Astrocyte of the cerebellum (primary cell): ENCODE data around the gene WWOX.
"Not testable (repeated sequence)": the region's sequence is repeated elsewhere in the genome, so short reads cannot be mapped to it uniquely, and the experiment has no call there.

Experiments used
- DNase-seq: peaks from one replicate; pipeline ENCODE4 v3.0.0-alpha.2; 2011; ENCODE audit warnings: low read depth
- H3K4me3 ChIP-seq: 2 replicates; pipeline ENCODE4 v1.5.1; 2011; ENCODE audit warnings: mild to moderate bottlenecking, low read depth, low read length, moderate library complexity
- in situ Hi-C: cut with HindIII; loops from 2 replicates; pipeline ENCODE4 v1.10.0; 2017; ENCODE audit warnings: low sequenced_read_pairs
- TF ChIP-seq, protein P1 (sequence below): IDR thresholded peaks from 2 replicates; pipeline ENCODE4 v1.5.1; 2012; ENCODE audit warnings: low read length, low read depth, moderate library complexity, mild to moderate bottlenecking; ENCODE audit errors: missing control alignments

Gene WWOX

DNA sequence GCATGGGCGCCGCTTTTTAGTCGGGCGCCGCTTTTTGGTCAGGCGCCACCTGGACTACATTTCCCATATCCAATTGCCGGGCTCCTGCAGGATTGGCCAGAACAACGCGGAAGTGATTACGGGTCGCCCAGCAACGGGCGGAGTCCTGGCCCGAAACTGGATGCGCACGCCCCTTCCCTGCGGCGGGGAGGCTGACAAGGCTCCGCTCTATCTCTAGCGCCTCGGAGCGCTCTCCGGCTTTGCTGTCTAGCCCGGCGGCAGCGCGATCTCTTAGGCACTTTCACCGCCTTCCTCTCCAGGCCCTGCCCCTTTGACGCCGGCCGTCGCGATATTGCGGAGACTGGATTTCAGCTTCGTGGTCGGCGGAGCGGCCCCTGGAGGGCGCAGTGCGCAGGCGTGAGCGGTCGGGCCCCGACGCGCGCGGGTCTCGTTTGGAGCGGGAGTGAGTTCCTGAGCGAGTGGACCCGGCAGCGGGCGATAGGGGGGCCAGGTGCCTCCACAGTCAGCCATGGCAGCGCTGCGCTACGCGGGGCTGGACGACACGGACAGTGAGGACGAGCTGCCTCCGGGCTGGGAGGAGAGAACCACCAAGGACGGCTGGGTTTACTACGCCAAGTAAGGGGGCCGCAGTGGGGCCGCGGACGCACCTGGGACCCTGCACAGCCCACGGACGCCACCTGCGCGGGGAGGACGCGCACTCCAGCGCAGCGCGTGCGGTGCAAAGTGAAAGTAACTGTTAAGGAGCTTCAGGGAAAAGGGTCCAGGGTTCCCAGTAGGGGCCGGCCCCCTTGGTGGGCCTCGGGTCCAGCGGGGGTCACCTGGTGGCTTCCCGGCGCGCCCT, at the start of gene WWOX:
TSS of gene WWOX (plus strand) at position 384 of the 841 bp plus-strand sequence.
- in situ Hi-C loops, result no loop called here
- peak; percentile 97 for DNase-seq
- TF ChIP-seq, protein P1, sequence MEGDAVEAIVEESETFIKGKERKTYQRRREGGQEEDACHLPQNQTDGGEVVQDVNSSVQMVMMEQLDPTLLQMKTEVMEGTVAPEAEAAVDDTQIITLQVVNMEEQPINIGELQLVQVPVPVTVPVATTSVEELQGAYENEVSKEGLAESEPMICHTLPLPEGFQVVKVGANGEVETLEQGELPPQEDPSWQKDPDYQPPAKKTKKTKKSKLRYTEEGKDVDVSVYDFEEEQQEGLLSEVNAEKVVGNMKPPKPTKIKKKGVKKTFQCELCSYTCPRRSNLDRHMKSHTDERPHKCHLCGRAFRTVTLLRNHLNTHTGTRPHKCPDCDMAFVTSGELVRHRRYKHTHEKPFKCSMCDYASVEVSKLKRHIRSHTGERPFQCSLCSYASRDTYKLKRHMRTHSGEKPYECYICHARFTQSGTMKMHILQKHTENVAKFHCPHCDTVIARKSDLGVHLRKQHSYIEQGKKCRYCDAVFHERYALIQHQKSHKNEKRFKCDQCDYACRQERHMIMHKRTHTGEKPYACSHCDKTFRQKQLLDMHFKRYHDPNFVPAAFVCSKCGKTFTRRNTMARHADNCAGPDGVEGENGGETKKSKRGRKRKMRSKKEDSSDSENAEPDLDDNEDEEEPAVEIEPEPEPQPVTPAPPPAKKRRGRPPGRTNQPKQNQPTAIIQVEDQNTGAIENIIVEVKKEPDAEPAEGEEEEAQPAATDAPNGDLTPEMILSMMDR, result peak; percentile 91
- peak within 1 kb of the TSS; percentile 95 for H3K4me3 ChIP-seq

DNA sequence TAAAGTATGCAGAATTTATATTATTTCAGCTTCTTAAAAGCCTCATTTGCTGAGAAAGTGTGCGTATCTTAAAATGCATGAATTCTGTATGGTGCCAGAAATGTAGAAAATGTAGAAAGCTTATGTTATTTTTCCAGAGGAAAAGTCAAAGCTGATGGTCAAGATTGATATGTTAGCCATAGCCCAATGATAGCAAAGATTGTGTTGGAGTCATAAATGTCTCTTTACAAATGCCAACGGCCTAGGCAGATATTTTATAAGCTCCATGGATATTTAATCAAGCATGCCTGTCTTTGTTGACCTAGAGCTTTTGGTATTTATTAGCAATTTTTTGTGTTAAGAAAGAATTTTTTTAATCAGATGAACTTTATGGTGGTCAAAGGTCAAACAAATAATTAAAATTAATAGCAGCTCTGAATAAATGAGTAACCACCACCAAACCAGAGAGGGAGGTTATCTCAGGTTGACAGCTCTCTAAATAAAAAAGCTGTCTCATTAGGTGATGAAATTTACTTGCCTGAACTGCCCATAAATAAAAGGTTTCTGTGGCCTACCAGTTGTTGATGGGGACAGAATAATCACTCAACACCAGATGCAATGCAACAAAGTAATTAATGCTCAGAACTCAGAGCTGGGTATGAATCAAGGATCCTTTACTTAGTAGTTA, 48.6 kb upstream of the WWOX start:
- TF ChIP-seq, protein P1, result no peak
- in situ Hi-C loops, result no loop called here
- H3K4me3 ChIP-seq, result no peak overlapping the region
- no peak for DNase-seq

DNA sequence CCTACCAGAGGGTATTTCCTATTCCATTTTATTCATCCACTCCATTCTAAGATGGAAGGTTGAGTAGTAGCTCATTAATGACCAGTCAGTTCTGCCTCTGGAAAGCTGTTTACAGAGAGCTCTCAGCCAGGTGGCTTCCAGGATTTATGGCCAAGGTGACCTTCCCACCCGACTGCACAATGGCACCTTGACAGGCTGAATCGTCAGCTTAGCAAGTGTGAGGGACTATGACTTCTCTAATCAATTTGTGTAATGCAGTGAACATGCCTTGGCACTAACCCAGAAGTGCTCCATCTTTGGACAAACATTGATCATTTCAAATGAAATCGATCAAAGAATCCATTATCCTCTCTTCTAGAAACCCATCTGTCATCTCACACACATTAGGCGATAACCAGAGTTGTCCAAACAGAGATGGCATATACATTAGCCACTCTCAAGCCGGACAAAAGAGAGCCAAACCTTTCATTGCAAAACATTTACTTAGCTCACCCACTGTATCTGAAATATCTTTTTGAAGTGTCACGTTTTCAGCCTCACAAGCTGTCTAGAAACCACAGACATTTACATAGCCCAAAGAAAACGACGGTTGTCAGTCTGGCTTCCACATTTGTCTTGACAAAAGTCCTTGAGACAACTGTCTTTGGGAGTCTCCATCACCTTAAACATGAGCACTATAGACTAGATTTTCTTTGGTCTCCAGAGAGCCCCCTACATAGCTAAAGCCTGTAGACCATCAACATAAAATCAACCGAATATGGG, 41.5 kb upstream of the WWOX start:
- TF ChIP-seq, protein P1, result no peak
- in situ Hi-C loops, result no loop called here
- no peak overlapping the region for H3K4me3 ChIP-seq
- no peak for DNase-seq

DNA sequence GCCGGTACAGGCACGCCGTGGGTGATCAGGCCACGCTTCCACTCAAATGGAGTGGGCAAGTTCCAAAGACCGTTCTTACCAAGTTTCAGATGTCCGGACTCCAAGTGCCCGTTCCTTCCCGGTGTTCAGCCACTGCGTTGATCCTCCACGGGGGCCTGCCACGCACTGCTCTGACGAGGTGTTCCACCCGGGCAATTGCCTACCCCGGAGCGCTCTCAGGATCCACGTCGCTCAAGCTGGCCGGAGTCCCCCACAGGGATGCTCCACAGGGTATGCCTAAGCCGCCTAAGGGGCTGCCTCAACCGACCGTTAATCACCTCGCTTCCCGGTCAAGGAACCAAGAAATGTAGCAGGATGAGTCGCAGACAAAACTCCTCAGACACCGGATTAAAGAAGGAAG, 39.6 kb upstream of the WWOX start:
- DNase-seq, in situ Hi-C loops: not testable (repeated sequence)

DNA sequence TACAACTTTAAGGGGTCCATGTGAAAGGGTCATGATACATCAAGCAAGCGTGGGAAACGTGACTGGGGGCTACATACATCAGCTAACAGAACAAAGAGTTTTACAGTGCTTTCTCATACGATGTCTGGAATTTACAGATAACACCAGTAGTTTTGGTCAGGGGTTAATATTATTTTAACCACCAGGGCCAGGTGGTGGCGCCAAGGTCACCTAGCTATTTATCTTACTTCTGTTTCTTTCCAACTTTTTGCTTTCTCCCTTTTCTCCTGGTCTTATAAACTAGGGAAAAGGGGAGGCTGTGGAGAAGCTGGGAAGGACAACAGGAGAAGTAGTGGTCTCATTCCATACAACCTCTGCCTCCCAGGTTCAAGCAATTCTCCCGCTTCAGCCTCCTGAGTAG, 39.2 kb upstream of the WWOX start:
- no peak for DNase-seq
- in situ Hi-C loops, result no loop called here
- no peak overlapping the region for H3K4me3 ChIP-seq
- TF ChIP-seq, protein P1, result no peak

More for the DNA sequence above, 39.6 kb upstream of the WWOX start:
- not testable (repeated sequence) for H3K4me3 ChIP-seq

DNA sequence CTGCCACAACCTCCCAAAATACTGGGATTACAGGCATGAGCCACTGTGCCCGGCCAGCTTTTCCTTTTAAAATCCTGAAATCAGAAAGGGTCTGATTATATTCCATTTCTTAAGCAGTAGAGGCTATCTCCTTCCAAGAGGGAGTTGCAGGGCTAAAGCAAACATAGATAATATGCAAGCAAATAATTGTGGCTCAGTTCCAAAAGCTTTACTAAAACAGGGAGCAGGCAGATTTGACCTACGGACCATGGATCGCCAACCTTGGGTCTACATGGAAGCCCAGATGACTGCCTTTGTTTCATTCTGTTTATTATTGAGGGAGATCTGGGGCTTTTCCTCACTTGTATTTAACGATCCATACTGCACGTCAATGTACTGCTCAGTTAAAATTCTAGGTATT, 38.6 kb upstream of the WWOX start:
- H3K4me3 ChIP-seq, result no peak overlapping the region
- no peak for DNase-seq
- TF ChIP-seq, protein P1, result no peak
- in situ Hi-C loops, result no loop called here
